Stimulated activated CD4-positive, alpha-beta T cell treated with anti-CD3 and anti-CD28 coated beads, Interleukin-15, amount 100 ng/mL, for 24 hours (primary cell): ENCODE data around the gene OR5B21.

Experiments
- DNase-seq: peaks from one replicate; pipeline ENCODE4 v3.0.0-alpha.2; 2020

OR5B21 gene

GRCh38 chr11:58490827-58491226 lies 17.1 kb downstream of the OR5B21 start:
- DNase-seq: no peak

- no peak for DNase-seq
Measured at GRCh38 chr11:58487170-58487569, 20.7 kb downstream of the OR5B21 start.

- no peak for DNase-seq
Measured at GRCh38 chr11:58485961-58486360, 21.9 kb downstream of the OR5B21 start.

GRCh38 chr11:58471892-58472291 lies 36.0 kb downstream of the OR5B21 start:
- DNase-seq: no peak

- DNase-seq: no peak
Measured at GRCh38 chr11:58466293-58466692, 41.6 kb downstream of the OR5B21 start.

- DNase-seq: no peak
Measured at GRCh38 chr11:58465690-58466089, 42.2 kb downstream of the OR5B21 start.
